ENCODE data around the gene PCDH10. TPM values are rescaled to one million over a fixed set of nuclear protein-coding genes. Genes with fewer than 3 reads are reported as not detected.
A peak's percentile ranks its signal among the peaks of the same experiment; 100 is the strongest.

PCDH10 gene
- total RNA-seq, 4 donors from 2014 or later: 2.5 to 10.5 (median 3.5) TPM

GRCh38 chr4:133157460-133158160, 8.5 kb downstream of the PCDH10 start:
- Histone ChIP-seq H3K36me3 (no peaks in the 10 kb centered on the region), H3K27ac (peak overlapping the region in 3 of 4 donors; percentile 18 to 39 (median 38)), H3K27me3 (peaks cover 0 to 8% of the 10 kb centered on the region in 2 donors), H3K4me1 (peaks cover 0 to 10% (median 0%) of the 10 kb centered on the region in 4 donors), H3K4me3 (no peak overlapping the region), H3K9me3 (no peaks in the 10 kb centered on the region)
- DNase-seq (ENCODE audit: low spot score in 2 of 2): no peak
- TF ChIP-seq EP300 (IDR thresholded peaks at IDR 0.05): no peak
- no peak for TF ChIP-seq CTCF (IDR thresholded peaks at IDR 0.05)
- TF ChIP-seq POLR2A (IDR thresholded peaks at IDR 0.05): no peak
- 44 to 45% methylated on average over 5 of the region's 5 CpGs for WGBS, 2 donors

GRCh38 chr4:133160853-133161252, 11.8 kb downstream of the PCDH10 start:
- TF ChIP-seq EP300 (IDR thresholded peaks at IDR 0.05): no peak
- TF ChIP-seq CTCF (IDR thresholded peaks at IDR 0.05): no peak
- TF ChIP-seq POLR2A (IDR thresholded peaks at IDR 0.05): no peak
- Histone ChIP-seq H3K4me1 (no peaks in the 10 kb centered on the region), H3K9me3 (no peaks in the 10 kb centered on the region), H3K27ac (no peak overlapping the region), H3K4me3 (no peak overlapping the region), H3K27me3 (no peaks in the 10 kb centered on the region), H3K36me3 (no peaks in the 10 kb centered on the region)
- 61 to 73% methylated on average over 3 of the region's 3 CpGs for WGBS, 2 donors
- no peak for DNase-seq (ENCODE audit: low spot score in 2 of 2)

- H3K36me3 ChIP-seq: no peaks in the 10 kb centered on the region
- no peak overlapping the region for H3K4me3 ChIP-seq
- 83 to 91% methylated on average over 2 of the region's 2 CpGs for WGBS, 2 donors
- no peak for TF ChIP-seq POLR2A (IDR thresholded peaks at IDR 0.05)
- no peak for TF ChIP-seq CTCF (IDR thresholded peaks at IDR 0.05)
- no peak for TF ChIP-seq EP300 (IDR thresholded peaks at IDR 0.05)
- H3K27me3 ChIP-seq: no peaks in the 10 kb centered on the region
- no peaks in the 10 kb centered on the region for H3K4me1 ChIP-seq
- H3K9me3 ChIP-seq: no peaks in the 10 kb centered on the region
- DNase-seq (ENCODE audit: low spot score in 2 of 2): no peak
- H3K27ac ChIP-seq: peak overlapping the region in 1 of 4 donors; percentile 18
These were observed 12.6 kb downstream of the PCDH10 start for GRCh38 chr4:133161570-133162295.

GRCh38 chr4:133162941-133163340, 13.8 kb downstream of the PCDH10 start:
- Histone ChIP-seq H3K4me3 (no peak overlapping the region), H3K27me3 (no peaks in the 10 kb centered on the region), H3K9me3 (no peaks in the 10 kb centered on the region), H3K27ac (no peak overlapping the region), H3K36me3 (no peaks in the 10 kb centered on the region), H3K4me1 (no peaks in the 10 kb centered on the region)
- no peak for DNase-seq (ENCODE audit: low spot score in 2 of 2)
- WGBS, 2 donors: 89 to 92% methylated on average over 8 of the region's 8 CpGs
- TF ChIP-seq POLR2A (IDR thresholded peaks at IDR 0.05) (no peak), EP300 (IDR thresholded peaks at IDR 0.05) (no peak), CTCF (IDR thresholded peaks at IDR 0.05) (no peak)

GRCh38 chr4:133178956-133179355, 29.9 kb downstream of the PCDH10 start:
- H3K4me3 ChIP-seq: no peak overlapping the region
- no peaks in the 10 kb centered on the region for H3K27me3 ChIP-seq
- no peaks in the 10 kb centered on the region for H3K36me3 ChIP-seq
- no peak for TF ChIP-seq POLR2A (IDR thresholded peaks at IDR 0.05)
- TF ChIP-seq CTCF (IDR thresholded peaks at IDR 0.05): no peak
- no peak for TF ChIP-seq EP300 (IDR thresholded peaks at IDR 0.05)
- no peak for DNase-seq (ENCODE audit: low spot score in 2 of 2)
- WGBS, 2 donors: 64% methylated on average over 2 of the region's 2 CpGs
- H3K27ac ChIP-seq: no peak overlapping the region
- H3K9me3 ChIP-seq: no peaks in the 10 kb centered on the region
- H3K4me1 ChIP-seq: peaks cover 0 to 3% (median 0%) of the 10 kb centered on the region in 4 donors
